Measurements from ENCODE around the gene PKM.

The PKM gene

GRCh38 chr15:72201391-72201921, 29.5 kb downstream of the PKM start:
- H3K36me3 ChIP-seq (ENCODE audit: control insufficient read depth in 1 of 2, insufficient read depth in 2 of 2, low read length in 2 of 2): peaks cover 69 to 79% of the 10 kb centered on the region in 2 experiments
- H3K14ac ChIP-seq (ENCODE audit: low read length): no peak overlapping the region
- no peak overlapping the region for H3K4me3 ChIP-seq (ENCODE audit: low read depth, low read length)
- H3K9me3 ChIP-seq (ENCODE audit: insufficient read depth, low read depth, low read length): peaks cover 2% of the 10 kb centered on the region
- H2AK5ac ChIP-seq (ENCODE audit: low read length): no peak overlapping the region
- no CpG with 5 or more reads among the region's 3 CpGs for WGBS (ENCODE audit: extremely low coverage, insufficient coverage, insufficient read length)
- no peak overlapping the region for H3K4ac ChIP-seq (ENCODE audit: low read depth, low read length)
- no peak overlapping the region for H4K8ac ChIP-seq (ENCODE audit: low read depth, low read length)
- DNase-seq: no peak
- H2BK120ac ChIP-seq (ENCODE audit: insufficient read depth, low read length, poor library complexity): no peak overlapping the region
- H3K79me2 ChIP-seq (ENCODE audit: control insufficient read depth, insufficient read depth, low read length, poor library complexity): peaks cover 2% of the 10 kb centered on the region
- no peak overlapping the region for H3K27ac ChIP-seq (ENCODE audit: low read depth, low read length)
- no peak overlapping the region for H3K4me2 ChIP-seq (ENCODE audit: low read length)
- H2BK12ac ChIP-seq (ENCODE audit: low read length): no peak overlapping the region
- H4K91ac ChIP-seq (ENCODE audit: low read depth, low read length): no peak overlapping the region
- H3K18ac ChIP-seq (ENCODE audit: low read length): no peak overlapping the region
- no peaks in the 10 kb centered on the region for H3K27me3 ChIP-seq (ENCODE audit: insufficient read depth, low read length)
- H2BK5ac ChIP-seq (ENCODE audit: low read depth, low read length, poor library complexity): no peak overlapping the region
- no peak overlapping the region for H4K12ac ChIP-seq (ENCODE audit: low read depth, low read length)
- no peak overlapping the region for H3K23ac ChIP-seq (ENCODE audit: low read length)
- H2AFZ ChIP-seq (ENCODE audit: insufficient read depth, low read length, poor library complexity): no peak overlapping the region
- H3K79me1 ChIP-seq (ENCODE audit: low read length): peaks cover 6% of the 10 kb centered on the region
- H3K9ac ChIP-seq (ENCODE audit: low read length): no peak overlapping the region
- peaks cover 0 to 8% of the 10 kb centered on the region in 2 experiments for H3K4me1 ChIP-seq (ENCODE audit: control insufficient read depth in 1 of 2, insufficient read depth in 2 of 2, low read length in 2 of 2)

DNA sequence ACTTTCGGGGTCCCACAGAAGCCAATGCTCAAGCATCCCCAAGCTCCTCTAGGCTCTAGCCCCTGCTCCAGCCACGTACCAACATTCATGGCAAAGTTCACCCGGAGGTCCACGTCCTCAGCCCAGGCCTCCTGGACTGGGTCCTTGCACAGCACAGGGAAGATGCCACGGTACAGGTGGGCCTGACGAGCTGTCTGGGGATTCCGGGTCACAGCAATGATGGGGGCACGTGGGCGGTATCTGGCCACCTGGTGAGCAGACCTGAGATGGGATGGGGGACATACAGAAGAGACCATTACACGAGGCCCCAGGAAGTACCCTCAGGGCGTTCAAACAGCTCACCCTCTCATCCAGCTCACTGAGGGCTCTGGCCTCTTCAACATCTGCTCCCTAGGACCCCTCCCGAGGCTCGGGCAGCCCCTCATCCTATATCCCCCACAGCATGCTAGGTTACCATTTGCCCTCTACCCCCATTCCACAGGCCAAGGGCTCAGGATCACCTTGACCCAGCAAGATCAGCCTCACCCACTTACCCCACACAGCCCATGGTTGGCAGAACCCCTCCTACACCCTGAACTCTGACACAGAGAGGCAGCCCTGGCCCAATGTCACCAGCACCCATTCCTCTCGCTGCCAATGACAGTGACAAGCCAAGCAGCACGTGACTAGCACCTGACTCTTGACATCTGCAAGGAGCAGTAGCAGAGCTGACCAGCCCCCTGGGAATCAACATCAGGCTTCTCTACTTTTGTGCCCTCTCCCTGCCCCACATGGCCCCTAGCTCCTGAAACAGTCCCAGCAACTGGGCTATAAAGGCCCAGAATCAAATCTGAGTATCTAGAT, 30.4 kb downstream of the PKM start:
- Histone ChIP-seq H3K4me3 (ENCODE audit: low read depth, low read length) (no peak overlapping the region), H3K79me2 (ENCODE audit: control insufficient read depth, insufficient read depth, low read length, poor library complexity) (peaks cover 2% of the 10 kb centered on the region), H3K9me3 (ENCODE audit: insufficient read depth, low read depth, low read length) (peaks cover 2% of the 10 kb centered on the region), H3K4me1 (ENCODE audit: control insufficient read depth in 1 of 2, insufficient read depth in 2 of 2, low read length in 2 of 2) (peaks cover 0 to 9% of the 10 kb centered on the region in 2 experiments), H3K9ac (ENCODE audit: low read length) (no peak overlapping the region), H3K36me3 (ENCODE audit: control insufficient read depth in 1 of 2, insufficient read depth in 2 of 2, low read length in 2 of 2) (peaks cover 61 to 71% of the 10 kb centered on the region in 2 experiments), H2BK120ac (ENCODE audit: insufficient read depth, low read length, poor library complexity) (no peak overlapping the region), H4K91ac (ENCODE audit: low read depth, low read length) (no peak overlapping the region), H3K23ac (ENCODE audit: low read length) (no peak overlapping the region), H3K4ac (ENCODE audit: low read depth, low read length) (no peak overlapping the region), H2BK12ac (ENCODE audit: low read length) (no peak overlapping the region), H4K12ac (ENCODE audit: low read depth, low read length) (no peak overlapping the region), H2AK5ac (ENCODE audit: low read length) (no peak overlapping the region), H2AFZ (ENCODE audit: insufficient read depth, low read length, poor library complexity) (no peak overlapping the region), H4K8ac (ENCODE audit: low read depth, low read length) (no peak overlapping the region), H3K4me2 (ENCODE audit: low read length) (no peak overlapping the region), H3K79me1 (ENCODE audit: low read length) (peaks cover 6% of the 10 kb centered on the region), H3K14ac (ENCODE audit: low read length) (no peak overlapping the region), H3K27ac (ENCODE audit: low read depth, low read length) (no peak overlapping the region), H3K18ac (ENCODE audit: low read length) (no peak overlapping the region), H2BK5ac (ENCODE audit: low read depth, low read length, poor library complexity) (no peak overlapping the region), H3K27me3 (ENCODE audit: insufficient read depth, low read length) (no peaks in the 10 kb centered on the region)
- WGBS (ENCODE audit: extremely low coverage, insufficient coverage, insufficient read length): no CpG with 5 or more reads among the region's 15 CpGs
- peak in 1 of 2 donors; percentile 9 for DNase-seq

GRCh38 chr15:72199721-72200212, 31.2 kb downstream of the PKM start:
- H3K27me3 ChIP-seq (ENCODE audit: insufficient read depth, low read length): no peaks in the 10 kb centered on the region
- H3K27ac ChIP-seq (ENCODE audit: low read depth, low read length): no peak overlapping the region
- H3K4me3 ChIP-seq (ENCODE audit: low read depth, low read length): no peak overlapping the region
- H4K12ac ChIP-seq (ENCODE audit: low read depth, low read length): no peak overlapping the region
- no peak overlapping the region for H2BK120ac ChIP-seq (ENCODE audit: insufficient read depth, low read length, poor library complexity)
- H2BK12ac ChIP-seq (ENCODE audit: low read length): no peak overlapping the region
- peaks cover 2% of the 10 kb centered on the region for H3K79me2 ChIP-seq (ENCODE audit: control insufficient read depth, insufficient read depth, low read length, poor library complexity)
- peaks cover 6% of the 10 kb centered on the region for H3K79me1 ChIP-seq (ENCODE audit: low read length)
- no CpG with 5 or more reads among the region's 2 CpGs for WGBS (ENCODE audit: extremely low coverage, insufficient coverage, insufficient read length)
- DNase-seq: peak; percentile 89 to 97
- no peak overlapping the region for H2BK5ac ChIP-seq (ENCODE audit: low read depth, low read length, poor library complexity)
- no peak overlapping the region for H3K14ac ChIP-seq (ENCODE audit: low read length)
- no peak overlapping the region for H4K91ac ChIP-seq (ENCODE audit: low read depth, low read length)
- no peak overlapping the region for H2AK5ac ChIP-seq (ENCODE audit: low read length)
- peaks cover 56 to 62% of the 10 kb centered on the region in 2 experiments for H3K36me3 ChIP-seq (ENCODE audit: control insufficient read depth in 1 of 2, insufficient read depth in 2 of 2, low read length in 2 of 2)
- H2AFZ ChIP-seq (ENCODE audit: insufficient read depth, low read length, poor library complexity): no peak overlapping the region
- peaks cover 4 to 13% of the 10 kb centered on the region in 2 experiments for H3K4me1 ChIP-seq (ENCODE audit: control insufficient read depth in 1 of 2, insufficient read depth in 2 of 2, low read length in 2 of 2)
- peaks cover 2% of the 10 kb centered on the region for H3K9me3 ChIP-seq (ENCODE audit: insufficient read depth, low read depth, low read length)
- H4K8ac ChIP-seq (ENCODE audit: low read depth, low read length): no peak overlapping the region
- no peak overlapping the region for H3K9ac ChIP-seq (ENCODE audit: low read length)
- no peak overlapping the region for H3K4ac ChIP-seq (ENCODE audit: low read depth, low read length)
- H3K23ac ChIP-seq (ENCODE audit: low read length): no peak overlapping the region
- no peak overlapping the region for H3K4me2 ChIP-seq (ENCODE audit: low read length)
- H3K18ac ChIP-seq (ENCODE audit: low read length): no peak overlapping the region

DNA sequence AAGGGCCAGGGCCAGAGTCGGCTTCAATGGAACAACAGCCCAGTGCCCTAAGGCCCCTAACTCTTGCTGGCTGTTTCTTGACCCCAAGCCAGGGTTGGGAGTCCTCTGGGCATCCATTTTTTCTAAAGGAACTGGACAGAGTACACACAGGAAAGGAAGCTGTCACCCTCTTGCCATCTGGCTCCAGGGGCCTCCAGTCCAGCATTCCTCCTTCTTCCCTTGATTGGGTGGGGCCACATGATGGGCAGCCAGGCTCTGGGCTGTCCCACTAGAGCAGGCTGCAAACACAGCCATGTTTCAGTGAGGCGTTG, 31.8 kb downstream of the PKM start:
- H3K4me1 ChIP-seq (ENCODE audit: control insufficient read depth in 1 of 2, insufficient read depth in 2 of 2, low read length in 2 of 2): peaks cover 4 to 13% of the 10 kb centered on the region in 2 experiments
- H4K12ac ChIP-seq (ENCODE audit: low read depth, low read length): no peak overlapping the region
- peaks cover 52 to 58% of the 10 kb centered on the region in 2 experiments for H3K36me3 ChIP-seq (ENCODE audit: control insufficient read depth in 1 of 2, insufficient read depth in 2 of 2, low read length in 2 of 2)
- H3K27me3 ChIP-seq (ENCODE audit: insufficient read depth, low read length): no peaks in the 10 kb centered on the region
- H3K4ac ChIP-seq (ENCODE audit: low read depth, low read length): no peak overlapping the region
- peaks cover 2% of the 10 kb centered on the region for H3K9me3 ChIP-seq (ENCODE audit: insufficient read depth, low read depth, low read length)
- no peak overlapping the region for H3K27ac ChIP-seq (ENCODE audit: low read depth, low read length)
- WGBS (ENCODE audit: extremely low coverage, insufficient coverage, insufficient read length): no CpG with 5 or more reads among the region's 2 CpGs
- H2BK12ac ChIP-seq (ENCODE audit: low read length): no peak overlapping the region
- no peak overlapping the region for H2BK5ac ChIP-seq (ENCODE audit: low read depth, low read length, poor library complexity)
- H3K23ac ChIP-seq (ENCODE audit: low read length): no peak overlapping the region
- no peak overlapping the region for H3K4me2 ChIP-seq (ENCODE audit: low read length)
- H2BK120ac ChIP-seq (ENCODE audit: insufficient read depth, low read length, poor library complexity): no peak overlapping the region
- H3K18ac ChIP-seq (ENCODE audit: low read length): no peak overlapping the region
- peaks cover 2% of the 10 kb centered on the region for H3K79me2 ChIP-seq (ENCODE audit: control insufficient read depth, insufficient read depth, low read length, poor library complexity)
- H4K91ac ChIP-seq (ENCODE audit: low read depth, low read length): no peak overlapping the region
- H3K14ac ChIP-seq (ENCODE audit: low read length): no peak overlapping the region
- DNase-seq: no peak
- H2AFZ ChIP-seq (ENCODE audit: insufficient read depth, low read length, poor library complexity): no peak overlapping the region
- no peak overlapping the region for H4K8ac ChIP-seq (ENCODE audit: low read depth, low read length)
- no peak overlapping the region for H3K9ac ChIP-seq (ENCODE audit: low read length)
- peaks cover 6% of the 10 kb centered on the region for H3K79me1 ChIP-seq (ENCODE audit: low read length)
- H3K4me3 ChIP-seq (ENCODE audit: low read depth, low read length): no peak overlapping the region
- no peak overlapping the region for H2AK5ac ChIP-seq (ENCODE audit: low read length)

All from trophoblast cell (in vitro differentiated cells and primary cell).